ENCODE results near the gene ARPP19.

GRCh38 chr15:52511084-52511483 lies 57.7 kb downstream of the ARPP19 start:
- TF ChIP-seq GATA2 (IDR thresholded peaks at IDR 0.05; ENCODE audit: low read depth, low read length) (no peak), GATA3 (IDR thresholded peaks at IDR 0.05; ENCODE audit: low read depth, low read length) (no peak)

All from SH-SY5Y (cell line).